GM23248 (cell line): ENCODE measurements around the gene CSMD2.

Experiments
- EZH2 ChIP-seq: fragments of 200-600 bp; sonication (generic); IDR thresholded peaks from 2 replicates; pipeline ENCODE4 v1.6.1; 2018; ENCODE audit warnings: antibody characterized with exemption, mild to moderate bottlenecking; ENCODE audit not compliant: insufficient read depth, poor library complexity, severe bottlenecking
- EZH2phosphoT487 ChIP-seq: fragments of 200-600 bp; sonication (generic); IDR thresholded peaks from 2 replicates; pipeline ENCODE4 v1.6.1; 2018; ENCODE audit warnings: antibody characterized with exemption, moderate library complexity, mild to moderate bottlenecking, low read depth; ENCODE audit not compliant: insufficient read depth

DNA sequence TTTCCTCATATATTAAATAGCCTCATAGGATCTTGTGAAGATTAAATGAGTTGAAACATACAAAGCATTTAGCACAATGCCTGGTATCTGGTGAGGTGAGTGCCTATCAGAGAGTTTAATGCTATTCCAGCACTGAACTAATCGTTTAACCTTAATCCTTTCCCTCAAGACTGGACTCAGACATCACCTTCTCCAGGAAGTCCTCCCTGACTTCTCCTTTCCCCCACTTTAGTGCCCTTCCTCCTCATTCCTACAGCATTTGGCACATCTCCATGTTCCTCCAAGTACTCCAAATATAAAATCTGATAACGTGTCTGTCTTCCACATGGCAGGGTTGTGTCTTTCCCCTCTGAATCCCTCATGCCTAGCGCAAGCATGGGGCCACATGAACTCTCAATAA is 632.8 kb downstream of the CSMD2 start:
- TF ChIP-seq EZH2 (no peak), EZH2phosphoT487 (no peak)
